Thymus (tissue), 11 donors: ENCODE results near the gene R3HDM2. TPM values are rescaled to one million over a fixed set of nuclear protein-coding genes. Genes with fewer than 3 reads are reported as not detected.

Experiments used
- DNase-seq, 9 donors: peaks; one replicate each; pipeline ENCODE4 v3.0.0-alpha.2; 2013; ENCODE audit warnings: low spot score in 9 of 9, low read depth in 6 of 9, missing footprints in 1 of 9
- H3K27ac ChIP-seq, 2 donors: one replicate each; pipeline ENCODE4 v1.5.1; 2013; ENCODE audit warnings: control low read depth in 1 of 2, low read depth in 1 of 2, low read length in 1 of 2, mild to moderate bottlenecking in 1 of 2, moderate library complexity in 1 of 2
- H3K27me3 ChIP-seq, 2 donors: one replicate each; pipeline ENCODE4 v1.5.1; 2013; ENCODE audit warnings: low read length in 1 of 2; ENCODE audit not compliant: control insufficient read depth in 2 of 2, insufficient read depth in 1 of 2
- H3K36me3 ChIP-seq, 2 donors: one replicate each; pipeline ENCODE4 v1.5.1; 2013; ENCODE audit warnings: low read length in 1 of 2, mild to moderate bottlenecking in 1 of 2, moderate library complexity in 1 of 2; ENCODE audit not compliant: control insufficient read depth in 2 of 2, insufficient read depth in 2 of 2
- H3K4me1 ChIP-seq, 2 donors: one replicate each; pipeline ENCODE4 v1.5.1; 2013; ENCODE audit warnings: low read length in 2 of 2; ENCODE audit not compliant: control insufficient read depth in 2 of 2, insufficient read depth in 2 of 2
- H3K4me3 ChIP-seq, 2 donors: one replicate each; pipeline ENCODE4 v1.5.1; 2013; ENCODE audit warnings: low read length in 2 of 2, control low read depth in 1 of 2, mild to moderate bottlenecking in 1 of 2
- H3K9me3 ChIP-seq, 2 donors: one replicate each; pipeline ENCODE4 v1.5.1; 2013; ENCODE audit warnings: low read length in 1 of 2, mild to moderate bottlenecking in 1 of 2; ENCODE audit not compliant: control insufficient read depth in 2 of 2, insufficient read depth in 1 of 2
- WGBS: extraction: QIAGEN DNeasy Blood & Tissue Kit; methylation state at CpG from one replicate; pipeline ENCODE4 v1.1.7; 2013; 5-methylcytosine and 5-hydroxymethylcytosine counted together
- polyA plus RNA-seq: library from polyadenylated mRNA; stranded (reverse); fragments of 200-250 nt; gene quantifications from one replicate; pipeline ENCODE4 v1.2.3, GENCODE V29; 2013
- total RNA-seq: library from RNA; stranded (reverse); fragments of 120-200 nt; gene quantifications from one replicate; pipeline ENCODE4 v1.2.4, GENCODE V29; 2013
- donor health status: healthy.

R3HDM2 gene
- total and polyA plus RNA-seq, 2 donors, result 12.6 to 22.4 TPM

DNA sequence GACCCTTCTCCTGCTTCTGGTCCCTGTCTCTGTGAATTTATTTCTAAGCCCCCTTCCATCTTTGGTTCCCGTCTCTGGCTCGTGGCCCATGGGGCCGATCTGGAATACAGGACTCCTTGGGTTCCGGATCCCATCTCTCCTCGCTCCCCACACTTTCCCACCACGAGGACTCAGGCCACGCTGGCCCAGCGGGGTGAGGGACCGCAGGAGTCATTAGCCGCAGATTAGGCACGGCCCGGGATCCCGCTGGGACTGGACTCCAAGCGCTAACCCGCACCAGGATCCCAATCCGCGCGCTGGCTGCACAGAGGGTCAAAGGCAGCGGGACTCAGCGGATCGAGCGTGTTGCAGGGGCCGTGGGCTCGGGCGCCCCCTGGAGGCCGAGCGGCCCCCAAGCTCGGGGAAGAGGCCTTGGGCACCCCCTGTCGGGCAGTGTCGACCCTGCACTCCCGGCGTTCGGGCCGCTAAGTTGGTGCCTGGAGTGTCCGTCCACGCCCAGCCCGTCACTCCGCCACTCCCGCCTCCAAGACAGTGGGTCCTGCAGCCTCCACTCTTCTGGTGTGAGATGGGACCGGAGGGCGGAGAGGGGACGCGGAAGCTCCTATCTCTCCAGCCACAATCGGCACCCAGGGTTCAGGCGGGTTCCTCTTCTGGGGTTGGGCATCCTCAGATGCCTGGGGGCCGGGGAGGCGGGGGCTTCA lies 191.8 kb downstream of the R3HDM2 start:
- WGBS, result 3% methylated on average over 47 of the region's 47 CpGs
- Histone ChIP-seq H3K27ac (no peak overlapping the region), H3K9me3 (peaks cover 0 to 45% of the 10 kb centered on the region in 2 donors), H3K4me1 (peaks cover 33 to 82% of the 10 kb centered on the region in 2 donors), H3K4me3 (peak overlapping the region; percentile 24 to 28), H3K36me3 (peaks cover 12 to 19% of the 10 kb centered on the region in 2 donors), H3K27me3 (peaks cover 89 to 96% of the 10 kb centered on the region in 2 donors)
- DNase-seq, result peak in 7 of 9 donors; percentile 66 to 91 (median 81)

DNA sequence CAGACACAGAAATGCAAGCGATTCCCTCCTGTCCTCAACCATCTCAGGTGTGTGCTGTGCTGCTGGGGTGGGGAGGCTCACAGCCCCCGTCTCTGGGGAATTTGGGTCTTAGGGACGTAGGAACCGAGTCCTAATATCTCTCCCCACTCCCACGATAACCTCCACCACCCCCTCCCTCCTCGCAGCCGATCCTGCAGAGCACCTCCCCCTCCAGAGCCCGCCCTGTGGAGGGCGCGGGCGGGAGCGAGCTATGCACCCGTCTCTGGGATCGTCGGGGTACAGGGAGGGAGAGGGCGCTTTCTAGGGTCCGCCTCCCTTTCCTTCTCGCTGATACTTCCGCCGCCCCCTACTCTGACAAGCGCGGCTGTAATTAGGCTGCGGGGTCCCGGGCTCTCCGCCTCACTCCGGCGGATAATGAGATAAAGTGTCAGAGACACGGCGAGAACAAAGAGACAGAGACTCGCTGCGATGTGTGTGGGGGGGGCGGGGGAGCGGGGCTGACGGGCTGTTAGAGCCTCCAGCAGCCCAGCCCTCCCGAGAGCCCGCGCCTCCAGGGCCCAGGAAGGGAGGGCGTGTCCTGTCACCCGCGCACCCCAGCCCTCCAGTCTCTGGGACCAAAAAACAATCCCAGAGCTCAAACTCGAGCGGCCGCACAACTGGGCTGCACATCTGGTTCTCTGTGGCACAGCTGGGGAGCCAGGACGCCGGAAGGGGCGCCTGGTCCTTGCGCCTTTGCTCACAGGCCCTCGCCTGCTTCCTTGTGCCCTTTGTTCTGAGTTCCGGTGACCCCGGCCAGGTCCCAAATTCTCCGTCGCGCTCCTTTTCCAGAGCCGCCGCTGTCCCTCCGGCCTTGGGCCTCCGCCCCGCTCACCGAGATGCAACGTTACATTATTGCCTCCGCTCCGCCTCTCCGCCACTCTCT lies 192.7 kb downstream of the R3HDM2 start:
- peak in 1 of 9 donors; percentile 50 for DNase-seq
- peak overlapping the region; percentile 24 to 28 for H3K4me3 ChIP-seq
- WGBS, result 6% methylated on average over 63 of the region's 63 CpGs
- peaks cover 83 to 89% of the 10 kb centered on the region in 2 donors for H3K27me3 ChIP-seq
- H3K9me3 ChIP-seq, result peaks cover 0 to 44% of the 10 kb centered on the region in 2 donors
- peaks cover 33 to 75% of the 10 kb centered on the region in 2 donors for H3K4me1 ChIP-seq
- H3K36me3 ChIP-seq, result peaks cover 20 to 27% of the 10 kb centered on the region in 2 donors
- no peak overlapping the region for H3K27ac ChIP-seq

DNA sequence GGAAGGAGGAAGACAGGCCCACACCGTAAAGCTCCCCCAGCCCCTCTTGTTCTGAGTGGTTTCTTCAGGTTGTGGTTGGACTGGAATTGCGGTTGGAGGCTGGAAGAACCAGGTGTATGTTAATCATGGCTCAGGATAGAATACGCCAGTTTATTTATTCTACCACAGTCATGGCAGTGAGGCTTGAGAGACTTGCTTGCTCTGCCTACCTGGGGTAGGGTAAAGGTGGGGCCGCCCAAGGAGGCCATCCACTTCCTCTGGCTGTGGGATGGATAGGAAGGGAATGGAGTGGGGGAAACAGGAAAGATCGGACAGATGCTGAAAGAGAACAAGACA lies 193.3 kb downstream of the R3HDM2 start:
- DNase-seq, result no peak
- H3K4me3 ChIP-seq, result no peak overlapping the region
- peaks cover 27 to 68% of the 10 kb centered on the region in 2 donors for H3K4me1 ChIP-seq
- H3K27me3 ChIP-seq, result peaks cover 77 to 83% of the 10 kb centered on the region in 2 donors
- WGBS, result 30% methylated on average over 5 of the region's 5 CpGs
- no peak overlapping the region for H3K27ac ChIP-seq
- H3K36me3 ChIP-seq, result peaks cover 26 to 33% of the 10 kb centered on the region in 2 donors
- H3K9me3 ChIP-seq, result peaks cover 0 to 39% of the 10 kb centered on the region in 2 donors

DNA sequence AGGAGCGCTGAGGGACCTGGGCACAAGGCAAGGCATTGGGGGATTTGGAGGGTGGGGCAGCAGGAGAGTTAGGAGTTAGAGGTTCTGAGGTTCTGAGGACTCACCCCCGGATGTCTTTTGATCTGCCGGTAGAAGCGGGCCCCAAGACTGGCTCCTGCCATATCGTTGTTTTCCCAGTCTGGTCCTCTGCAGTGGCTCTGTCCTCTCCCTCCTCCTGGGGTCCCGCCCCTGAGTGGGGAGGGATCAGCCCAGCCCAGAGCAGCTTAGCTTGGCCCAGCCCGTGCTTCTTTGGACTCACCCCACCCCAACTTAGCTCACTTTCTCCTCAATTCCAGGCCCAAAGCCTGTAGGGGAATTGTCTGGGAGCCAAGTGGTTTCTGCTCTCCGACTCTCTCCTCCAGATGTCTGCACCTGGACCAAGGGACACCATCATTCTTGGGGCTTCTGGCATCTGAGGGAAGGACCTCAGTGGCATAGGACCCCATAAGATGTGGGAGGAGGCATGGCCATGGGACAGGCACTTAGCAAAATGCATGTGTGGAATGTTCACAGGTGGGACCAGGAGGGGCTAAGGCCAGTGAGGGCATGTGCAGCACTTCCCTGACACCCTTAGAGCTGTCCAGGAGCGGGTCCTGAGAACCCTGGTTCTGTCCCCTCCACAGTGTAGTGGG lies 193.8 kb downstream of the R3HDM2 start:
- Histone ChIP-seq H3K27me3 (peaks cover 72 to 78% of the 10 kb centered on the region in 2 donors), H3K4me1 (peaks cover 26 to 64% of the 10 kb centered on the region in 2 donors), H3K9me3 (peaks cover 0 to 34% of the 10 kb centered on the region in 2 donors), H3K27ac (no peak overlapping the region), H3K4me3 (no peak overlapping the region), H3K36me3 (peaks cover 31 to 38% of the 10 kb centered on the region in 2 donors)
- DNase-seq, result peak in 1 of 9 donors; percentile 9
- 28% methylated on average over 9 of the region's 9 CpGs for WGBS

DNA sequence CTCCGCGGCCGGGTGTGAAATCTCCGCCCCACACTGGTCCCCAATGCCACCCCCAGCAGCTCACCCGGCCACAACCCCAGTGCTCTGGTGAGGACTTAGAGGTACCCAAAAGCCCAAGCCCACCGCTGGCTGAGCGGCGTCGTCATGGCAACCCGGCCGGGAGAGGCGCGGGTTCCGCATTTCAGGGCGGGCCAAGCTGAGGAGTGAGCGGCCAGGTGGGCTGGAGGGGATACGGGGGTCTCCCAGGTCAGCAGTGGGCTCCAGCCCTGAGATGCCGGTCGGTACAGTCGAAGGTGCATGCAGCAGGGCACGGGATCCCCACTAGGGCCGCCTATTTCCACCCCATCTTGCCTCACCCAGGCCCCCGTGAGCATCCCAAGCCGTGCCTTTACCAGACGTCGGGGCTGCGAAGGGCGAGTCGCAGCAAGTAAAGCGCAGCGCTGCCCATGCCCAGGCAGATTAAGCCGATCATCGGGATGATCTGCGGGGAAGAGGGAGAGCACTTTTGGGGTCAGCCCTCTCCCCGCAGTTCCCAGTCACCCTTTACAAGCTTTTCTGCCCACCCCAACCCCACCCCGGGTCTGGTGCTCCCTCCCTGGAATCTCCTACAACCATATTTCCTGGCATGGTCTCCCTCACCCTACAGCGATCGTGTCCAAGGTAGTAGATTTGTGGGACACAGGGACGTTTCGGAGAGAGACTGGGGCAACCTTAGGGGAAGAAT lies 194.5 kb downstream of the R3HDM2 start:
- 14% methylated on average over 40 of the region's 40 CpGs for WGBS
- H3K27ac ChIP-seq, result no peak overlapping the region
- H3K36me3 ChIP-seq, result peaks cover 38 to 45% of the 10 kb centered on the region in 2 donors
- peaks cover 0 to 32% of the 10 kb centered on the region in 2 donors for H3K9me3 ChIP-seq
- peaks cover 65 to 71% of the 10 kb centered on the region in 2 donors for H3K27me3 ChIP-seq
- no peak overlapping the region for H3K4me3 ChIP-seq
- peak in 1 of 9 donors; percentile 12 for DNase-seq
- peaks cover 26 to 59% of the 10 kb centered on the region in 2 donors for H3K4me1 ChIP-seq

DNA sequence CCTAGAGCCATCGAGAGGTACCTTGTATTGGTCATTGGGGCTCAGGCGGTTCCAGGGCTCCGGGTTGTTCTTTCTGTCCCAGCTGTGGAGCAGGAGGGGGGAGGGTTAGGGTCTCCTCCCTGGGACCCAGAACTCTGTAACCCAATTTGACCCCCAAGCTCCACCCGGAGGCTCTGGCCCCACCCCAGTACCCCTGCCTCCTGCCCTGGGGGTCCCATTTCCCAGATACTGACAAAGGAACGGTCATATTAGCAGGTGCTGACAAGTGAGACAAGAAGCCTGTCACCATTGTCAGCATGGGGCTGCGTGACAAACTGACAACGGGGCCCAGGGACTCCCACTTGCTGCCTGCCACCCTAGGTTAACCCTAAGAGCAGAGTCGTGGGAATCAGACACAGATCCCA lies 195.1 kb downstream of the R3HDM2 start:
- peaks cover 28 to 56% of the 10 kb centered on the region in 2 donors for H3K4me1 ChIP-seq
- H3K4me3 ChIP-seq, result no peak overlapping the region
- DNase-seq, result no peak
- H3K36me3 ChIP-seq, result peaks cover 44 to 50% of the 10 kb centered on the region in 2 donors
- WGBS, result 66% methylated on average over 8 of the region's 8 CpGs
- no peak overlapping the region for H3K27ac ChIP-seq
- peaks cover 0 to 26% of the 10 kb centered on the region in 2 donors for H3K9me3 ChIP-seq
- H3K27me3 ChIP-seq, result peaks cover 58 to 65% of the 10 kb centered on the region in 2 donors

DNA sequence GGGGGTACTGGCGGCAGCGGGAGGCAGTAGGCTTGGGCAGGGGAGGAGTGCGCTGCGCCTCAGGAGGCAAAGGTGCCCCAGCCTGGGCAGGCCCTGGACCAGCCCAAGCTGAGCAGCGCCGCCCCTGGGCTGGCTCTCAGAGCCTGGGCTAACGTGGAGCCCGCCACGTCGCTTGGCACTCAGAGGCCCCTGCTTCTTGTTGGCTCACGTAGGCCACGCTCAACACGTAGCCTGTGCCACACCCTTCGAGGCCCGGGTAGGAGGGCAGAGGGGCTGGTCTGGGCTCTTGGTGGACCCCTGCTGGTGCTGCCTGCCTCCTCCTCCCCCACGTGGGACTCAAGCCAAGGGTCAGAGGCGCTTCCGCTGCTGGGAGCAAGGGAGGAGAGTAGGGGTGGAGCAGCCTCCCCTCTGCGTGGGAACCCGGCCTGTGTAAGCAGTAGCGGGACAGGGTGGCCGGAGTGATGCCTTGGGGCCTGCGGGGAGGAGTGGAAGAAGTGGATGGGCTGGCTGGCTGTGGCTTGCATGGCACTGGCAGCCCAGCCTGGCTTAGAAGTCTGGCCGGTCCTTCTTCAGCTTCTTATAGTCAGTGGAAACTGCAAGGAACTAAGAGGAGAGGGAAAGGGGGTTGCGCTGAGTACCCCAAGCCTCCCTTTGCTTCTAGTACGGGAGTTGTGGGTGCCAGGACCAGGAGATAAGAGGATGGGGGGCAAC lies 195.7 kb downstream of the R3HDM2 start:
- Histone ChIP-seq H3K4me3 (no peak overlapping the region), H3K27me3 (peaks cover 53 to 59% of the 10 kb centered on the region in 2 donors), H3K27ac (peak overlapping the region in 1 of 2 donors; percentile 64), H3K9me3 (peaks cover 0 to 23% of the 10 kb centered on the region in 2 donors), H3K36me3 (peaks cover 44 to 50% of the 10 kb centered on the region in 2 donors), H3K4me1 (peaks cover 31 to 56% of the 10 kb centered on the region in 2 donors)
- 94% methylated on average over 26 of the region's 26 CpGs for WGBS
- no peak for DNase-seq

DNA sequence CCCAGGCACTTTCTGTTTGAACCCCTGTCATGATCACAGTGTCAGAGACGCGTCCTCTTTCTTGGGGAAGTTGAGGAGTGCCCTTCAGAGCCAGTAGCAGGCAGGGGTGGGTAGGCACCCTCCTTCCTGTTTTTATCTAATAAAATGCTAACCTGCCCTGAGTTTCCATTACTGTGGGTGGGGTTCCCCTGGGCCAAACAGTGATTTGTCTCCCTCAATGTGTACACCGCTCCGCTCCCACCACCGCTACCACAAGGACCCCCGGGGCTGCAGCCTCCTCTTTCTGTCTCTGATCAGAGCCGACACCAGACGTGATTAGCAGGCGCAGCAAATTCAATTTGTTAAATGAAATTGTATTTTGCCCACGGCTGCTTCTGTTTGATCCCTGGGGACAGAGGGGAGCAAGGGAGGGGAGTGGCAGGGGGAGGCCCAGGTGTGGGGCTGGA lies 196.2 kb downstream of the R3HDM2 start:
- Histone ChIP-seq H3K4me3 (no peak overlapping the region), H3K27me3 (peaks cover 47 to 53% of the 10 kb centered on the region in 2 donors), H3K27ac (peak overlapping the region in 1 of 2 donors; percentile 57), H3K36me3 (peaks cover 44 to 50% of the 10 kb centered on the region in 2 donors), H3K9me3 (peaks cover 0 to 23% of the 10 kb centered on the region in 2 donors), H3K4me1 (peaks cover 27 to 53% of the 10 kb centered on the region in 2 donors)
- 94% methylated on average over 10 of the region's 10 CpGs for WGBS
- DNase-seq, result peak in 1 of 9 donors; percentile 20
